ENCODE measurements around the gene C13orf46.

C13orf46 gene

GRCh38 chr13:113922412-113923118 lies 51.3 kb downstream of the C13orf46 start:
- TF ChIP-seq CTCF (IDR thresholded peaks at IDR 0.05; ENCODE audit: insufficient read depth, low read length) (no peak), POLR2AphosphoS5 (IDR thresholded peaks at IDR 0.05; ENCODE audit: low read depth) (no peak), SPI1 (IDR thresholded peaks at IDR 0.05; ENCODE audit: borderline replicate concordance, low read depth) (no peak), REST (IDR thresholded peaks at IDR 0.05; ENCODE audit: insufficient replicate concordance, low read depth) (no peak), GABPA (IDR thresholded peaks at IDR 0.05; ENCODE audit: low read depth) (no peak)
- H3K27me3 ChIP-seq (ENCODE audit: insufficient read depth, poor library complexity, severe bottlenecking), result peaks cover 3% of the 10 kb centered on the region
- no peak overlapping the region for H3K4me3 ChIP-seq (replicated peaks; ENCODE audit: insufficient read depth, low read length)
- H3K27ac ChIP-seq (replicated peaks), result no peak overlapping the region
- no peak for DNase-seq (ENCODE audit: low read depth in 1 of 2, low spot score in 1 of 2)

- Histone ChIP-seq H3K27ac (replicated peaks) (no peak overlapping the region), H3K4me3 (replicated peaks; ENCODE audit: insufficient read depth, low read length) (no peak overlapping the region), H3K27me3 (ENCODE audit: insufficient read depth, poor library complexity, severe bottlenecking) (peaks cover 3% of the 10 kb centered on the region)
- no peak for DNase-seq (ENCODE audit: low read depth in 1 of 2, low spot score in 1 of 2)
- TF ChIP-seq CTCF (IDR thresholded peaks at IDR 0.05; ENCODE audit: insufficient read depth, low read length) (no peak), SPI1 (IDR thresholded peaks at IDR 0.05; ENCODE audit: borderline replicate concordance, low read depth) (no peak), POLR2AphosphoS5 (IDR thresholded peaks at IDR 0.05; ENCODE audit: low read depth) (no peak), REST (IDR thresholded peaks at IDR 0.05; ENCODE audit: insufficient replicate concordance, low read depth) (no peak), GABPA (IDR thresholded peaks at IDR 0.05; ENCODE audit: low read depth) (no peak)
These were observed 52.1 kb downstream of the C13orf46 start for GRCh38 chr13:113921763-113922162.

GRCh38 chr13:113920606-113921286 lies 53.1 kb downstream of the C13orf46 start:
- no peak for DNase-seq (ENCODE audit: low read depth in 1 of 2, low spot score in 1 of 2)
- H3K27me3 ChIP-seq (ENCODE audit: insufficient read depth, poor library complexity, severe bottlenecking), result peaks cover 3% of the 10 kb centered on the region
- TF ChIP-seq GABPA (IDR thresholded peaks at IDR 0.05; ENCODE audit: low read depth) (no peak), REST (IDR thresholded peaks at IDR 0.05; ENCODE audit: insufficient replicate concordance, low read depth) (no peak)
- H3K4me3 ChIP-seq (replicated peaks; ENCODE audit: insufficient read depth, low read length), result no peak overlapping the region
- H3K27ac ChIP-seq (replicated peaks), result no peak overlapping the region

All from HL-60 (cell line).